ENCODE measurements around the gene ELP6. TPM values are rescaled to one million over a fixed set of nuclear protein-coding genes. Genes with fewer than 3 reads are reported as not detected.
"Not testable (repeated sequence)": the region's sequence is repeated elsewhere in the genome, so short reads cannot be mapped to it uniquely, and the experiment has no call there.

Gene ELP6
- total and polyA plus RNA-seq, 4 donors: 18.8 to 21.4 (median 19.5) TPM

GRCh38 chr3:47485812-47486211, 27.7 kb downstream of the ELP6 start:
- H3K36me3 ChIP-seq (ENCODE audit: control insufficient read depth in 4 of 4, insufficient read depth in 3 of 4, low read depth in 1 of 4, low read length in 3 of 4): peaks cover 0 to 4% (median 0%) of the 10 kb centered on the region in 4 donors
- H3K9me3 ChIP-seq (ENCODE audit: control insufficient read depth in 4 of 4, low read length in 3 of 4): no peaks in the 10 kb centered on the region
- H3K4me1 ChIP-seq (ENCODE audit: control insufficient read depth in 4 of 4, insufficient read depth in 4 of 4, low read length in 3 of 4): no peaks in the 10 kb centered on the region
- no peak overlapping the region for H3K9ac ChIP-seq (ENCODE audit: low read depth in 1 of 2, low read length in 2 of 2)
- TF ChIP-seq RXRA (IDR thresholded peaks at IDR 0.05): no peak
- no peak for TF ChIP-seq JUND (IDR thresholded peaks at IDR 0.05)
- TF ChIP-seq TAF1 (conservative IDR thresholded peaks at IDR 0.05): no peak
- TF ChIP-seq EGR1 (IDR thresholded peaks at IDR 0.05; ENCODE audit: low read depth in 2 of 2): no peak
- no peak for TF ChIP-seq ZBTB33 (IDR thresholded peaks at IDR 0.05)
- no peak for TF ChIP-seq SP1 (IDR thresholded peaks at IDR 0.05)
- H3K4me3 ChIP-seq (ENCODE audit: low read depth in 1 of 3, low read length in 3 of 3): no peak overlapping the region
- H3K27me3 ChIP-seq (ENCODE audit: control insufficient read depth in 4 of 4, insufficient read depth in 4 of 4, low read length in 3 of 4): no peaks in the 10 kb centered on the region
- DNase-seq (ENCODE audit: low spot score): no peak
- WGBS: 91% methylated on average over 3 of the region's 3 CpGs
- no peak overlapping the region for H3K27ac ChIP-seq (ENCODE audit: low read depth in 1 of 2, low read length in 2 of 2)

- 76% methylated on average over 2 of the region's 2 CpGs for WGBS
- TF ChIP-seq FOXA2 (IDR thresholded peaks at IDR 0.05): no peak
- no peak for TF ChIP-seq ATF3 (IDR thresholded peaks at IDR 0.05)
- TF ChIP-seq SP1 (IDR thresholded peaks at IDR 0.05): no peak
- no peak for TF ChIP-seq EGR1 (IDR thresholded peaks at IDR 0.05; ENCODE audit: low read depth in 2 of 2)
- TF ChIP-seq RXRA (IDR thresholded peaks at IDR 0.05): no peak
- TF ChIP-seq NR2F2 (IDR thresholded peaks at IDR 0.05): no peak
- TF ChIP-seq GABPA (IDR thresholded peaks at IDR 0.05 in 1 of 2, conservative IDR thresholded peaks at IDR 0.05 in 1 of 2): no peak
- no peak for TF ChIP-seq FOXA1 (IDR thresholded peaks at IDR 0.05)
- TF ChIP-seq CTCF (IDR thresholded peaks at IDR 0.05; ENCODE audit: low read depth, low read length, missing input control): no peak
- no peak for TF ChIP-seq YY1 (IDR thresholded peaks at IDR 0.05)
- no peak for TF ChIP-seq REST (IDR thresholded peaks at IDR 0.05)
- no peak for TF ChIP-seq TAF1 (conservative IDR thresholded peaks at IDR 0.05)
- no peak for TF ChIP-seq ZBTB33 (IDR thresholded peaks at IDR 0.05)
- TF ChIP-seq JUND (IDR thresholded peaks at IDR 0.05): no peak
- DNase-seq (ENCODE audit: low spot score): no peak
- Histone ChIP-seq H3K36me3 (ENCODE audit: control insufficient read depth in 4 of 4, insufficient read depth in 3 of 4, low read depth in 1 of 4, low read length in 3 of 4) (no peaks in the 10 kb centered on the region), H3K9ac (ENCODE audit: low read depth in 1 of 2, low read length in 2 of 2) (no peak overlapping the region), H3K4me1 (ENCODE audit: control insufficient read depth in 4 of 4, insufficient read depth in 4 of 4, low read length in 3 of 4) (no peaks in the 10 kb centered on the region), H3K27ac (ENCODE audit: low read depth in 1 of 2, low read length in 2 of 2) (no peak overlapping the region), H3K4me3 (ENCODE audit: low read depth in 1 of 3, low read length in 3 of 3) (no peak overlapping the region), H3K27me3 (ENCODE audit: control insufficient read depth in 4 of 4, insufficient read depth in 4 of 4, low read length in 3 of 4) (no peaks in the 10 kb centered on the region), H3K9me3 (ENCODE audit: control insufficient read depth in 4 of 4, low read length in 3 of 4) (no peaks in the 10 kb centered on the region)
Measured at GRCh38 chr3:47482366-47482765, 31.1 kb downstream of the ELP6 start.

- 86% methylated on average over 4 of the region's 4 CpGs for WGBS
- not testable (repeated sequence) for H3K9me3 ChIP-seq (ENCODE audit: control insufficient read depth in 4 of 4, low read length in 3 of 4); H3K36me3 ChIP-seq (ENCODE audit: control insufficient read depth in 4 of 4, insufficient read depth in 3 of 4, low read depth in 1 of 4, low read length in 3 of 4); H3K27me3 ChIP-seq (ENCODE audit: control insufficient read depth in 4 of 4, insufficient read depth in 4 of 4, low read length in 3 of 4); H3K4me3 ChIP-seq (ENCODE audit: low read depth in 1 of 3, low read length in 3 of 3); H3K9ac ChIP-seq (ENCODE audit: low read depth in 1 of 2, low read length in 2 of 2); H3K4me1 ChIP-seq (ENCODE audit: control insufficient read depth in 4 of 4, insufficient read depth in 4 of 4, low read length in 3 of 4); DNase-seq (ENCODE audit: low spot score); H3K27ac ChIP-seq (ENCODE audit: low read depth in 1 of 2, low read length in 2 of 2)
Measured at GRCh38 chr3:47481763-47482162, 31.7 kb downstream of the ELP6 start.

GRCh38 chr3:47480267-47480666, 33.2 kb downstream of the ELP6 start:
- not testable (repeated sequence) for H3K27ac ChIP-seq (ENCODE audit: low read depth in 1 of 2, low read length in 2 of 2); H3K9ac ChIP-seq (ENCODE audit: low read depth in 1 of 2, low read length in 2 of 2); H3K9me3 ChIP-seq (ENCODE audit: control insufficient read depth in 4 of 4, low read length in 3 of 4); DNase-seq (ENCODE audit: low spot score); H3K27me3 ChIP-seq (ENCODE audit: control insufficient read depth in 4 of 4, insufficient read depth in 4 of 4, low read length in 3 of 4); H3K36me3 ChIP-seq (ENCODE audit: control insufficient read depth in 4 of 4, insufficient read depth in 3 of 4, low read depth in 1 of 4, low read length in 3 of 4); H3K4me3 ChIP-seq (ENCODE audit: low read depth in 1 of 3, low read length in 3 of 3)
- H3K4me1 ChIP-seq (ENCODE audit: control insufficient read depth in 4 of 4, insufficient read depth in 4 of 4, low read length in 3 of 4): peaks cover 0 to 11% (median 8%) of the 10 kb centered on the region in 4 donors
- 96% methylated on average over 6 of the region's 6 CpGs for WGBS

All from liver (tissue), 9 donors.